HG02973 (cell line): ENCODE measurements around the gene KLHL18.

Source experiments
- ATAC-seq: cut with Tn5 transposase; IDR thresholded peaks from one replicate; pipeline ENCODE4 v1.9.1; 2021; ENCODE audit warnings: moderate library complexity; ENCODE audit not compliant: unreplicated experiment

KLHL18 gene

DNA sequence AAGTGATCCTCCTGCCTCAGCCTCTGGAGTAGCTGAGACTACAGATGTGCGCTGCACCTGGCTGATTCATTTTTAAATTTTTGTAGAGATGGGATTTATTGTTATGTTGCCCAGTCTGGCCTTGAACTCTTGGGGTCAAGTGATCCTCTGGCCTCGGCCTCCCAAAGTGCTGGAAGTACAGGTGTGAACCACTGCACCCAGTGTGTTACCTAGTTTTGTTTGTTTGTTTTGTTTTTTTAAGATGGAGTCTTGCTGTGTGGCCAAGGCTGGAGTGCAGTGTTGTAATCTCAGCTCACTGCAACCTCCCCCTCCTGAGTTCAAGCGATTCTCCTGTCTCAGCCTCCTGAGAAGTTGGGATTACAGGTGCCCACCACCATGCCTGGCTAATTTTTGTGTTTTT is 110.2 kb downstream of the KLHL18 start:
- ATAC-seq: no peak

DNA sequence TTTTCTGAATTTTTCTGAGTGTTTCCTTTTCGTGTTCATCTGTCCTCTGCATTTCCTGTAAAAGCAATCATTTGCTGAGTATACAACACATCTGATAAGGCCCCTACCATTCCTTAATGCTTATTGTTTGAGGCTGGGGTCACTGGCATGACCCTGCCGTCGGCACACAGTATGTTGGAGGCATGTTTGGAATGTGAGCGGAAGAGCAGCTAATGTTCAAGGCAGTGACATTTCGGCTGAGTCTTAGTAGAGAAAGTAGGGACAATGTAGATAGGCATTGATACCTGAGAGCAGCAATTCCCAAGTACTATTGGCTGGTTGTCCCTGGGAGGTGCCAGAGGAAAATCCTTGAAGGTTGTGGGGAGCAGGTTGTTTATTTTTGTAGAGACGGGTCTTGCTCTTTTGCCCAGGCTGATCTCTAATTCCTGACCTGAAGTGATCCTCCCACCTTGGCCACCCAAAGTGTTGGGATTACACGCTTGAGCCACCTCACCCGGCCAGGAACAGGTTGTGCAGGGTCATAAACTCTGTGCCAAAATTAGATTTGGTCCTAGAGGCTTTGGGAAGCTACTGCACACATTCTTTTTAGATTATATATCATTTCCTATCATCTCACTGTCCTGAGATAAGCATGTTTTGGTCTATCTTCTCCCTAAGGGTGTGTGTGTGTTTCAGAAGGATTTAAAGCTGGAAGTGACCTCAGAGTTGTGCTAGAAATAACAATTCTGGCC is 111.6 kb downstream of the KLHL18 start:
- no peak for ATAC-seq

DNA sequence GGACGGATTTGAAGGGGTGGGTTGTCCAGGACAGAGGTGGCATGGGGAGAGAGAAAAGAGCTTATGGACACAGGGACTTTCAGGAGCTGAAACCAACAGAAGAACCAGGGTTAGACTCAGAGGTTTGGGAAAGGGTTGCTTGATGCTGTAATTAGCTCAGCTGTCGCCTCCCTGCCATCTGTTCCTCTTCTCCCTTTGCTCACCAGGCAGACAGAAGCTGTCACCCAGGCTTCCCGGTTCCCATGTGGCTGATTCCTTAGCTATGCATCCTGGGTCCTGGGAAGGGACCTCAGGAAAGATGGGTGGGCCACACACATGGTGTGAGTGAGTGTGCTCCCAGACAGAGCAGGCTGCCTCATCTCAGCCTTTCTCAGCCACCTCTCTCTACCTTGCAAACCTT is 112.1 kb downstream of the KLHL18 start:
- ATAC-seq: no peak
